Measurements from ENCODE around the gene TH.

DNA sequence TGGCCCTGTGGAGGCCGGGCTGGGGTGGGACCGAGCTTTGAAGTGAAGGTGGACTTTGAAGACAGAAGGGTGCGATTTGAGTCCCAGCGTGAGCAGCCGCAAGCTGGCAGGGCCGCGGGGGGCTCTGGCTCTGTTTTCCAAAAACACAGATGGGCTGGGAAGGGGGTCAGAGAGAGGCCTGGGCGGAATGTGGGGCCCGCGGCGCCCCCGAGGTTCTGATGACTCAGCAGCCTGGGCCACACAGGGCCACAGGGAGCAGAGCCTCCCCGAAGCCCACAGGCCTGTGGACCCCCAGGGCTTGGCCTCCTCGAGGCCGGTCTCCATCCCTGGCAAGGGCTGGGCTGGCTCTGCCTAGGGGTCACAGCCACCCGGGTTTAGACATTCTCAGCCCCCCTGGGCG is 16.7 kb downstream of the TH start:
- TF ChIP-seq, protein P1, sequence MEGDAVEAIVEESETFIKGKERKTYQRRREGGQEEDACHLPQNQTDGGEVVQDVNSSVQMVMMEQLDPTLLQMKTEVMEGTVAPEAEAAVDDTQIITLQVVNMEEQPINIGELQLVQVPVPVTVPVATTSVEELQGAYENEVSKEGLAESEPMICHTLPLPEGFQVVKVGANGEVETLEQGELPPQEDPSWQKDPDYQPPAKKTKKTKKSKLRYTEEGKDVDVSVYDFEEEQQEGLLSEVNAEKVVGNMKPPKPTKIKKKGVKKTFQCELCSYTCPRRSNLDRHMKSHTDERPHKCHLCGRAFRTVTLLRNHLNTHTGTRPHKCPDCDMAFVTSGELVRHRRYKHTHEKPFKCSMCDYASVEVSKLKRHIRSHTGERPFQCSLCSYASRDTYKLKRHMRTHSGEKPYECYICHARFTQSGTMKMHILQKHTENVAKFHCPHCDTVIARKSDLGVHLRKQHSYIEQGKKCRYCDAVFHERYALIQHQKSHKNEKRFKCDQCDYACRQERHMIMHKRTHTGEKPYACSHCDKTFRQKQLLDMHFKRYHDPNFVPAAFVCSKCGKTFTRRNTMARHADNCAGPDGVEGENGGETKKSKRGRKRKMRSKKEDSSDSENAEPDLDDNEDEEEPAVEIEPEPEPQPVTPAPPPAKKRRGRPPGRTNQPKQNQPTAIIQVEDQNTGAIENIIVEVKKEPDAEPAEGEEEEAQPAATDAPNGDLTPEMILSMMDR (IDR thresholded peaks at IDR 0.05): no peak
- no peak for TF ChIP-seq POLR2A (IDR thresholded peaks at IDR 0.05)
- no peak for TF ChIP-seq POLR2AphosphoS5 (IDR thresholded peaks at IDR 0.05)
